HG03378 (cell line): ENCODE measurements around the gene EFNA1.
A peak's percentile ranks its signal among the peaks of the same experiment; 100 is the strongest.

ENCODE experiments used
- ATAC-seq: cut with Tn5 transposase; IDR thresholded peaks from one replicate; pipeline ENCODE4 v1.9.1; 2021; ENCODE audit warnings: mild to moderate bottlenecking, moderate library complexity; ENCODE audit not compliant: unreplicated experiment

EFNA1 gene

GRCh38 chr1:155127105-155127966, at the start of gene EFNA1:
Gene EFNA1 (plus strand): TSS chr1:155127876. CDS start chr1:155127978, 102 bp downstream.
- no peak for ATAC-seq

- no peak for ATAC-seq
Observed at GRCh38 chr1:155078469-155079209, 49.0 kb upstream of the EFNA1 start, which contains the start of gene EFNA3. Gene EFNA3 (plus strand): TSS chr1:155078837. CDS start chr1:155078942, 105 bp downstream.

GRCh38 chr1:155079210-155079486, 48.5 kb upstream of the EFNA1 start:
- ATAC-seq: no peak

- no peak for ATAC-seq
Observed at GRCh38 chr1:155079487-155080311, 48.0 kb upstream of the EFNA1 start.

GRCh38 chr1:155080312-155081228, 47.1 kb upstream of the EFNA1 start:
- no peak for ATAC-seq

GRCh38 chr1:155081472-155082300, 46.0 kb upstream of the EFNA1 start:
- no peak for ATAC-seq

GRCh38 chr1:155082301-155083051, 45.2 kb upstream of the EFNA1 start:
- no peak for ATAC-seq

- ATAC-seq: no peak
Observed at GRCh38 chr1:155083052-155083541, 44.6 kb upstream of the EFNA1 start.

GRCh38 chr1:155083865-155084721, 43.6 kb upstream of the EFNA1 start:
- ATAC-seq: no peak

GRCh38 chr1:155084722-155085503, 42.8 kb upstream of the EFNA1 start:
- ATAC-seq: peak; percentile 64

GRCh38 chr1:155085504-155086127, 42.1 kb upstream of the EFNA1 start:
- no peak for ATAC-seq

- ATAC-seq: no peak
Observed at GRCh38 chr1:155086128-155086741, 41.4 kb upstream of the EFNA1 start.

GRCh38 chr1:155086856-155087535, 40.7 kb upstream of the EFNA1 start:
- no peak for ATAC-seq

GRCh38 chr1:155091071-155092051, 36.3 kb upstream of the EFNA1 start:
- no peak for ATAC-seq
